Measurements from ENCODE around the gene SEPTIN1. TPM values are rescaled to one million over a fixed set of nuclear protein-coding genes. Genes with fewer than 3 reads are reported as not detected.

The SEPTIN1 gene
- total RNA-seq, 2 donors from 2014 or later = 223 to 233 TPM

DNA sequence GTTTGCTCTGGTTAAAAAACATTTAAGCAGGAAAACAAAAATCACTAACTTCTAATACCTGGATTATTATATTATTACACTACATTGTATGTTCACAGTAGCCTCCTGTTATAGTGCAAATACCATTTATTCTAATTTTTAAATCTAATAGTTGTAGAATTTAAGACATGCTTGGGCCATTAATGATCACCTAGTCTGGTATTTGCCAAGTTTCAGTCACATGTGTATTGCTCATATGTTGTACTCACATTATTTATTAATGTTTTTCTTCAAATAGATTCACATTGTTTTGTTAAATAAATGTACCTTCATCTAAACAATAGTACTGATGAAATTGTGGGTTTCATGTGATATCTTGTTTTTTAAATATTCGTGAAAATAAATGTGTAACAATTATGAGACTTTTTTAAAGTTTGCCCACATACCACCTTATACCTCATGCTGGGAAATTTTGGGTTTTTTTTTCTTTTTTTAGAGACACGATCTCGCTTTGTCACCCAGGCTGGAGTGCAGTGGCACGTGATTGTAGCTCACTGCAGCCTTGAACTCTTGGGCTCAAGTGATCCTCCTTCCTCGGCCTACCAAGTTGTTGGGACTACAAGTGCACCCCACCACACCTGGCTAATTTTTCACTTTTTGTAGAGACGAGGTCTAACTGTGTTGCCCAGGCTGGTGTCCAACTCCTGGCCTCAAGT, 30.9 kb upstream of the SEPTIN1 start:
- Mint-ChIP-seq H3K4me3 (no peak overlapping the region), H3K27me3 (ENCODE audit: low read depth) (no peaks in the 10 kb centered on the region), H3K9me3 (no peaks in the 10 kb centered on the region), H3K27ac (peak overlapping the region; percentile 43), H3K4me1 (ENCODE audit: low read depth) (peaks cover 55% of the 10 kb centered on the region), H3K36me3 (ENCODE audit: insufficient read depth in 2 of 2) (peaks cover 4 to 14% of the 10 kb centered on the region in 2 donors)
- ATAC-seq (replicated peaks in 1 of 2) = no peak
- no peak for DNase-seq

DNA sequence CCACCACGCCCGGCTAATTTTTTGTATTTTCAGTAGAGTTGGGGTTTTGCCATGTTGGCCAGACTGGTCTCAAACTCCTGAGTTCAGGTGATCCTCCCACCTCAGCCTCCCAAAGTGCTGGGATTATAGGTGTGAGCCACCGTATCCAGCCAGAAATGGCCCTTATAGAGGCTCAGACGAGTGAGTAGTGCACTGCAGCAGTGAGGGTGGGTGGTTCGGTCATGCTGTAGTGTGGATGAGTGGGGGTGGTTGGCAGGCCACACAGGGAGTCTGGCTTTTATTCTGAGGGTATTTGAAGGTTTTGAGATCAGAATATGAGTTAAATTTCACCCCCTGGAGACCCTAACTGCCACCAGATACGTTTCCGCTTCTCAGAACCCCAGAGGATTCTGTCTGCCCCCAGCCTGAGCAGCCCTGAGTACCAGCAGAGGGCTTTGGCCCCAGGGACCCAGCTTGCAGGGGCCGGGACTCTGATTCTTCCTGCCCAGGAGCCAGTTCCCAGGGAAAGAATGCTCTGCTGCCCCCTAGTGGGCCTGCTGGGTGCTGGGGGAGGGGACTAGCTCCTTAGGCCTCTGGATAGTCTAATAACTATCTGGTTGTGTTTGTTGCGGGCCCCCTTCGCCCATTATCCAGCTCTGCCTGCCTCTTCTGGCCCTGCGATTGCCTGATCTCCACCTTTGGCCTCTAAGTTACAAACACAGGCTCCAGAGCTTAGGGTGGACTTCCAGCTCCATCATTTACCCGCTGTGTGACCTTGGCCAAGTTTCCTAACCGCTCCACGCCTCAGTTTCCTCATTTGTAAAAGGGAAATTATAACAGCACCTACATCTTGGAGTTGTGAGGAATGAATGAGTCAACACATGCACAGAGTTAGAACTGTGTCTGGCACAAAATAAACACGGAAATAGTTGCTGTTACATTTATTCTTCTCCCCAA, 27.0 kb upstream of the SEPTIN1 start:
- peak; percentile 91 to 95 for DNase-seq
- ATAC-seq (replicated peaks in 1 of 2) = peak; percentile 40 to 50
- H3K9me3 Mint-ChIP-seq = no peaks in the 10 kb centered on the region
- H3K4me3 Mint-ChIP-seq = peak overlapping the region; percentile 95 to 96
- H3K4me1 Mint-ChIP-seq (ENCODE audit: low read depth) = peaks cover 40% of the 10 kb centered on the region
- peak overlapping the region; percentile 63 for H3K27ac Mint-ChIP-seq
- no peaks in the 10 kb centered on the region for H3K27me3 Mint-ChIP-seq (ENCODE audit: low read depth)
- peaks cover 4 to 14% of the 10 kb centered on the region in 2 donors for H3K36me3 Mint-ChIP-seq (ENCODE audit: insufficient read depth in 2 of 2)

DNA sequence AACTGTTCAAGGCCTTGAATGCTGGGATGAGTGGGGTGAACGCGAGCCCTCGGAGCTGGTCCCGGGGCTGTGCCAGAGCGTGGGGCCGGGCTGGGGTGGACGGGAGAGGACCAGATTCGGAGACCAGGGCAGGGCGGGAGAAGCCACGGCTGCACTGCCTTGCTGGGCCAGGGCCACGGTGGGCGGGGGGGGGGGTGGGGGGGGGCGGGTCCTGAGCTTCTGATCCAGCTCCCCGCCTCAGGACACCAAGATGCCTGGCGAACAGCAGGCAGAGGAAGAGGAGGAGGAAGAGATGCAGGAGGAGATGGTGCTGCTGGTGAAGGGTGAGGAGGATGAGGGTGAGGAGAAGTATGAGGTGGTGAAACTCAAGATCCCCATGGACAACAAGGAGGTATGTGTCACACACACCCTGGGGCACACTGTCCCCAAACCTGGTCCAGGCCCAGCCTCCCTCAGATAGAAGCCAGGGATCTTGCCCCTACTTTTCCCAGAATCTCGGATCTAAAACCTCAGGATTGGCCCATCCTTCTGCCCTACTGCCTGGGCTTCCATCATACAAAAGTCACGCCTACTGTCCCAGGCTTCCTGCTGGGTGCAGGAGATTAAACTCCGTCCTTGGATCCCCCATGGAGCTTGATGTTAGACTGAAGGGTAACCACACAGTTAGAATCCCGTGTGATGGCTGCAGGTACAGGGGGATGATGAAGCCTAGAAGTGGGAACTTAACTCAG, 25.6 kb upstream of the SEPTIN1 start:
- Mint-ChIP-seq H3K4me1 (ENCODE audit: low read depth) (peaks cover 34% of the 10 kb centered on the region), H3K27ac (peak overlapping the region; percentile 63)

DNA sequence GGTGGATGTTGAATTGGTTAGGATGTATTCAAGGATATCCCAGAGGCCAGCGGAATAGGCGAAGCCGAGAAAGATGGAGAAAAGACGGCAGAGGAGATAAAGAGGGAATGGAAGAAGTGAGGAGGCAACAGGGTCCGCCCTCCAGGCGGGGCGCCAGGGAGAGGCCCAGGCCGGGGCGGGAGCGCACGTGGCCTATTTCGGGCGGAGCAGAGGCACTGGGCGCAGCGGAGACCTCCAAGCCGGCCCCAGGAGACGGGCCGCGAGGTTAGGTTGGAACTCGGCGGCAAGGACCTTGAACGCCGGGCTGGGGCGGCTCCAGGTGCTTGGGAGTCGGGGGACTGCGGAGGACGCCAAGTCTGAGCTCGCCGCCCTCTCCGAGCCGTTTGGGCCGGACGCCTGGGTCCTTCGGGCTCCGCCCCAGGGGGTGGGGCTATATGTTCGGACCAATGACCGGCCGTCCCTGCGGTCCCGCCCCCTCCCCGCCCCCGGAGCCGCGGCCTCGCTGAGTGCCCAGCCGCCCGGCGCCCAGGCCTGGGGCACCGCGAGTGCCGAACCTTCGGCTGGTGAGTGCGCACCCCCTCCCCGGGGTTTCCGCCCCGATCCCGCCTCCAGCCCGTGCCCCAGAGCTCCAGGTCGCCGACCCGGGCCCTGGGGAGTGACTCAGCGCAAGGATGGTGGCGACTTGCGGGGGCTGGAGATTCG, 24.9 kb upstream of the SEPTIN1 start, which contains the start of gene ZNF771:
Gene ZNF771 (plus strand): TSS at position 505 of the 702 bp plus-strand sequence. CDS start 448 bp downstream, outside the sequence.
- ATAC-seq (replicated peaks in 1 of 2) = peak; percentile 90 to 92
- Mint-ChIP-seq H3K27ac (peak within 1 kb of the TSS; percentile 97), H3K36me3 (ENCODE audit: insufficient read depth in 2 of 2) (peaks cover 4 to 10% of the 10 kb centered on the region in 2 donors), H3K9me3 (no peaks in the 10 kb centered on the region), H3K27me3 (ENCODE audit: low read depth) (no peaks in the 10 kb centered on the region), H3K4me3 (peak within 1 kb of the TSS; percentile 95 to 96), H3K4me1 (ENCODE audit: low read depth) (peaks cover 32% of the 10 kb centered on the region)
- DNase-seq = peak; percentile 94 to 95

More for the DNA sequence above, 25.6 kb upstream of the SEPTIN1 start:
- Mint-ChIP-seq H3K27me3 (ENCODE audit: low read depth) (no peaks in the 10 kb centered on the region), H3K4me3 (peak overlapping the region; percentile 95 to 96), H3K36me3 (ENCODE audit: insufficient read depth in 2 of 2) (peaks cover 4 to 10% of the 10 kb centered on the region in 2 donors), H3K9me3 (no peaks in the 10 kb centered on the region)
- no peak for ATAC-seq (replicated peaks in 1 of 2)
- DNase-seq = no peak

DNA sequence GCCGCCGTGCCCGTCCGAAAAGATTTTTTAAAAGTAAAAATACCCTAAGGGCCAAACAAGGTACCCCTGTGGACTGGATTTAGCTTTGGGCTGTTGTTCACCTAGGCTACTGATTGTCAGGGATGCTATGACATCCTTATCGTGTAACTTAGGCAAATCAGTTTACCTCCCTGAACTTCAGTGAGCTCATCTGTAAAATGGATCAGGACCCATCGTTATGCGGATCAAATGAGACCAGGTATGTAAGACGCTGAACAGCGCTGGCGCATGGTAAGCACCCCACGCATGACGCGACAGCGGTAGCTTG, 24.4 kb upstream of the SEPTIN1 start:
- no peaks in the 10 kb centered on the region for H3K27me3 Mint-ChIP-seq (ENCODE audit: low read depth)
- ATAC-seq (replicated peaks in 1 of 2) = peak in 1 of 2 donors; percentile 24
- H3K36me3 Mint-ChIP-seq (ENCODE audit: insufficient read depth in 2 of 2) = peaks cover 3 to 8% of the 10 kb centered on the region in 2 donors
- DNase-seq = no peak
- H3K27ac Mint-ChIP-seq = peak overlapping the region; percentile 97
- H3K4me3 Mint-ChIP-seq = peak overlapping the region; percentile 95 to 96
- peaks cover 29% of the 10 kb centered on the region for H3K4me1 Mint-ChIP-seq (ENCODE audit: low read depth)
- H3K9me3 Mint-ChIP-seq = no peaks in the 10 kb centered on the region

DNA sequence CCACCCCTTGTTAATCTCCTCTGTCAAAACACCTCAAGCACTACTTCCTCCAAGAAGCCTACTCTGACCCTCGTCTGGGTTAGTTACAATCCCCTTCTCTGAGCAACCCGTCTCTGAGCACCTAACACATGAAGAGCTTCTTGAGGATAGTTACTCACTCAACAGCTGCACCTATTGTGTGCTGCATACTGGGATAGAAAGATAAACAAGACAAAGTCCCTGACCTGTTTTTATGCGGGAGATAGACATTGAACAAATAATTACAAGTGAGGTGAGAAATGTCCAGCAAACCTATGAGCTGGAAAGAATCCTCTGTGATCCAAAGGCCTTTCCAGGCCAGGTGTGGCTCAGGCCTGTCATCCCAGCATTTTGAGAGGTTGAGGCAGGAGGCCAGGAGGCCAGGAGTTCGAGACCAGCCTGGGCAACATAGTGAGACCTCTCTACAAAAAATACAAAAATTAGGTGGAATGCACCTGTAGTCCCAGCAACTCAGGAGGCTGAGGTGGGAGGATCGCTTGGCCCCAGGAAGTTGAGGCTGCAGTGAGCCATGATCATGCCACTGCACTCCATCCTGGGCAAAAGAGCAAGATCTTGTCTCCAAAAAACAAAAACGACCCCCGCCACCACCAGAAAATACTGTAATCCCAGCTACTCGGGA, 19.5 kb upstream of the SEPTIN1 start:
- Mint-ChIP-seq H3K27ac (no peak overlapping the region), H3K36me3 (ENCODE audit: insufficient read depth in 2 of 2) (peaks cover 0 to 2% of the 10 kb centered on the region in 2 donors), H3K9me3 (no peaks in the 10 kb centered on the region), H3K27me3 (ENCODE audit: low read depth) (no peaks in the 10 kb centered on the region), H3K4me1 (ENCODE audit: low read depth) (peaks cover 40% of the 10 kb centered on the region), H3K4me3 (peak overlapping the region; percentile 95 to 96)
- ATAC-seq (replicated peaks in 1 of 2) (no peak), DNase-seq (no peak)

DNA sequence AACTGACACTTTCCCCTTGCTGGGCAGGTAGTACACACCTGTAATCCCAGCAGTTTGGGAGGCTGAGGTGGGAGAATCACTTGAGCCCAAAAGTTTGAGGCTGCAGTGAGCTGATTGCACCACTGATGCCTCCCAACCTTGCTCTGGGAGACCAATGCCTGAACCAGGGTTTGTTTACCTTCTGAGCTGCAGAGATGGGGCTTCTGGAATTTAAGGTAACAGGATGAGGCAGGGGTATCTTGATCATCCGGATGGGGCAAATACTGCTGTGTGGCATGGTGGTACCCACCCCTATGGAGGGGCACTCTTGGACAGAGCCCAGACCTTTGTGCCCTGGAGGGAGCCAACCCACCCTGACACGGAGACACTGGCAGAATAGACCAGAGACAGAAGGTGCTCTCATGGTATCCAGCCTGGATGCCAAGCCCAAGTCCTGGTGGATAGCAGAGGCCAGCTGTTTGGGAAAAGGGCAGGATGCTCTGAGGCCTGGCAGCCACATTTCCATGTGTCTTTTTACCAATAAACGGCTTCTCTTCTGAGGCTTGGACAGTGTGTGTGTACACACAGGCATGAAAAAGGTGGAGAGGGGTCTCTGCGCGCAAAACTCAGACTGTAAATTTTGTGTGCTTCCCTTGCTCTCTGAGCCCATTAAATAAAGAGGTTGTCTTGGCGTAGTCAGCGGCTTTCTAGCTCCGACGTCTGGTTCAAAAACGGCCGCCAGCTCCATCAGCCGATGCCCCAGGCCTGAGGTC, 17.2 kb upstream of the SEPTIN1 start:
- H3K36me3 Mint-ChIP-seq (ENCODE audit: insufficient read depth in 2 of 2) = peaks cover 2 to 3% of the 10 kb centered on the region in 2 donors
- ATAC-seq (replicated peaks in 1 of 2) = no peak
- peak overlapping the region; percentile 95 to 96 for H3K4me3 Mint-ChIP-seq
- DNase-seq = no peak
- peaks cover 54% of the 10 kb centered on the region for H3K4me1 Mint-ChIP-seq (ENCODE audit: low read depth)
- H3K9me3 Mint-ChIP-seq = no peaks in the 10 kb centered on the region
- H3K27ac Mint-ChIP-seq = peak overlapping the region; percentile 80
- no peaks in the 10 kb centered on the region for H3K27me3 Mint-ChIP-seq (ENCODE audit: low read depth)

DNA sequence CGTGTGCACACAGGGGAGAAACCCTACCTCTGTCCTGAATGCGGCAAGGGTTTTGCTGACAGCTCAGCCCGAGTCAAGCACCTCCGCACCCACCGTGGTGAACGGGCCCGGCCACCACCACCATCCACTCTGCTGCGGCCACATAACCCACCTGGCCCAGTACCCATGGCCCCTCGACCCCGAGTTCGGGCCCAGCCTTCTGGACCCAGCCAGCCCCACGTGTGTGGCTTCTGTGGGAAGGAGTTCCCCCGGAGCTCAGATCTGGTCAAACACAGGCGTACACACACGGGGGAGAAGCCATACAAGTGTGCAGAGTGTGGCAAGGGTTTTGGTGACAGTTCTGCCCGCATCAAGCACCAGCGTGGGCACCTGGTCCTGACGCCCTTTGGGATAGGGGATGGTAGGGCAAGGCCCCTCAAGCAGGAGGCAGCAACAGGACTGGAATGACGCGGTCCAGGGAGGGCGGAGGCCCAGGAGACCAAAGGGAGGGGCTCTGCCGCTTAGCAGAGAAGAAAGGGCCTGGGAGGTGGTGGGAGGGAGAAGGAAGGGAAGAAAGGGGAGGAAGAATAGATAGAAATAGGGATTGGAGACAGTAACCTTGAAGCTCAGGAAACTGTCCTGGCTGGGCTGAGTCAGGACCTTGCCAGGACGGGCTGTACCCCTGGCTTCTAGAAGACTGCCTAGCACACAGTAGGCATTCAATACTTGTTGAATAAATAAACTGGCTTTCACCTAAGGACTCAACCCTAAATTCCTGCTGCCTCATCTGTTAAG, 16.5 kb upstream of the SEPTIN1 start:
- DNase-seq = no peak
- H3K27ac Mint-ChIP-seq = no peak overlapping the region
- no peaks in the 10 kb centered on the region for H3K27me3 Mint-ChIP-seq (ENCODE audit: low read depth)
- H3K4me3 Mint-ChIP-seq = peak overlapping the region; percentile 17 to 96
- peaks cover 59% of the 10 kb centered on the region for H3K4me1 Mint-ChIP-seq (ENCODE audit: low read depth)
- H3K36me3 Mint-ChIP-seq (ENCODE audit: insufficient read depth in 2 of 2) = peaks cover 2 to 3% of the 10 kb centered on the region in 2 donors
- no peak for ATAC-seq (replicated peaks in 1 of 2)
- H3K9me3 Mint-ChIP-seq = no peaks in the 10 kb centered on the region

DNA sequence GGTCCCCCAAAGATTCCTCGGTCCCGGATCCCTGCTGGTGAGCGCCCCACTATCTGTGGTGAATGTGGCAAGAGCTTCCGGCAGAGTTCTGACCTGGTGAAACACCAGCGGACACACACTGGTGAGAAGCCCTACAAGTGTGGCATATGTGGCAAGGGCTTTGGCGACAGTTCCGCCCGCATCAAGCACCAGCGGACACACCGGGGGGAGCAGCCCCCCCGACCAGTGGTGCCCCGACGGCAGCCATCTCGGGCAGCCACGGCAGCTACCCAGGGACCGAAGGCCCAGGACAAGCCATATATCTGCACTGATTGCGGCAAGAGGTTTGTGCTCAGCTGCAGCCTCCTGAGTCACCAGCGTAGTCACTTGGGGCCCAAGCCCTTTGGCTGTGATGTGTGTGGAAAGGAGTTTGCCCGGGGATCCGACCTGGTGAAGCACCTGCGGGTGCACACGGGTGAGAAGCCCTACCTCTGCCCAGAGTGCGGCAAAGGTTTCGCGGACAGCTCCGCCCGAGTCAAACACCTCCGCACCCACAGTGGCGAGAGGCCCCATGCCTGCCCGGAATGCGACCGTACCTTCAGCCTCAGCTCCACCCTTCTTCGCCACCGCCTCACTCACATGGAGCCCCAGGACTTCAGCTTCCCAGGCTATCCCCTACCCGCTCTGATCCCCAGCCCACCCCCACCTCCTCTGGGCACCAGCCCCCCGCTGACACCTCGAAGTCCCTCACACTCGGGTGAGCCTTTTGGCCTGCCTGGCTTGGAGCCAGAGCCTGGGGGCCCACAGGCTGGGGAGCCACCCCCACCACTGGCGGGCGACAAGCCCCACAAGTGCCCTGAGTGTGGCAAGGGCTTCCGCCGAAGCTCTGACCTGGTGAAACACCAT, 15.7 kb upstream of the SEPTIN1 start:
- ATAC-seq (replicated peaks in 1 of 2) (no peak), DNase-seq (no peak)
- H3K4me1 Mint-ChIP-seq (ENCODE audit: low read depth) = peaks cover 59% of the 10 kb centered on the region
- H3K27ac Mint-ChIP-seq = no peak overlapping the region
- no peak overlapping the region for H3K4me3 Mint-ChIP-seq
- H3K9me3 Mint-ChIP-seq = no peaks in the 10 kb centered on the region
- no peaks in the 10 kb centered on the region for H3K27me3 Mint-ChIP-seq (ENCODE audit: low read depth)
- H3K36me3 Mint-ChIP-seq (ENCODE audit: insufficient read depth in 2 of 2) = peaks cover 2 to 3% of the 10 kb centered on the region in 2 donors

DNA sequence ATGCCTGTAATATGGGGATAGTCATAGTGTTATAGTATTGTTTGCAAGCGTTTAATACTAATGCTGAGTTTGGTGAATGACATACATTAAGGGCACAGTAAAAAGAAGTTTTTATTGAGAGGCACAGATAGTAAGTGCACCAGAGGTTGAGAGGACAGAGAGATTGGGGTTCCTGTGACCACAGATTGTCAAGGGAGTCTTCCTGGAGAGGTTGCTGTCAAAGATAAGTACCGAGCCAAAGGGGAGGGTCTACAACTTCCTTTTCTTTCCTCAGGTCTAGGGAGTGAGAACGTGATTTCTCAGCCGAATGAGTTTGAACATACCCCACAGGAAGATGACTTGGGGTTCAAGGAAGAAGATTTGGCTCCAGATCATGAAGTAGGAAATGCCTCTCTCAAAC, 14.7 kb upstream of the SEPTIN1 start:
- H3K4me3 Mint-ChIP-seq = peak overlapping the region; percentile 83 to 88
- H3K27ac Mint-ChIP-seq = peak overlapping the region; percentile 4
- DNase-seq (no peak), ATAC-seq (replicated peaks in 1 of 2) (no peak)
- H3K36me3 Mint-ChIP-seq (ENCODE audit: insufficient read depth in 2 of 2) = peaks cover 2 to 3% of the 10 kb centered on the region in 2 donors
- H3K27me3 Mint-ChIP-seq (ENCODE audit: low read depth) = no peaks in the 10 kb centered on the region
- peaks cover 59% of the 10 kb centered on the region for H3K4me1 Mint-ChIP-seq (ENCODE audit: low read depth)
- H3K9me3 Mint-ChIP-seq = no peaks in the 10 kb centered on the region

Data from activated T-cell treated with anti-CD3 and anti-CD28 coated beads, Interleukin-2, amount 50 U/mL, for 72 hours (primary cell).